HepG2 (cell line): Measurements from ENCODE around the gene RPUSD3. TPM values are rescaled to one million over a fixed set of nuclear protein-coding genes. Genes with fewer than 3 reads are reported as not detected.
A peak's percentile ranks its signal among the peaks of the same experiment; 100 is the strongest.

Source experiments
- BHLHE40 ChIP-seq: IDR thresholded peaks from 2 replicates; pipeline ENCODE4 v1.6.1; 2011; ENCODE audit warnings: low read length, improper control_type of control experiment
- CEBPG ChIP-seq: IDR thresholded peaks from 2 replicates; pipeline ENCODE4 v1.6.1; 2016
- DMAP1 ChIP-seq: IDR thresholded peaks from 2 replicates; pipeline ENCODE4 v1.6.1; 2016
- DPF2 ChIP-seq: sonication (generic); formaldehyde crosslinking; IDR thresholded peaks from 2 replicates; pipeline ENCODE4 v1.4.0; 2020; ENCODE audit warnings: mild to moderate bottlenecking, low read depth, missing genetic modification reagents, borderline replicate concordance
- ISL2 ChIP-seq: sonication (generic); formaldehyde crosslinking; IDR thresholded peaks from 2 replicates; pipeline ENCODE4 v1.5.0; 2020; ENCODE audit warnings: missing genetic modification reagents
- KAT2B ChIP-seq: fragments of 150-350 bp; IDR thresholded peaks from 2 replicates; pipeline ENCODE4 v1.6.1; 2014; ENCODE audit warnings: low read depth, low read length, borderline replicate concordance
- MED1 ChIP-seq: sonication (generic); formaldehyde crosslinking; IDR thresholded peaks from 2 replicates; pipeline ENCODE4 v1.4.0; 2020; ENCODE audit warnings: missing genetic modification reagents
- MIER2 ChIP-seq: IDR thresholded peaks from 2 replicates; pipeline ENCODE4 v1.6.1; 2016; ENCODE audit warnings: missing biosample characterization, missing genetic modification reagents
- MLLT10 ChIP-seq: sonication (generic); formaldehyde crosslinking; IDR thresholded peaks from 2 replicates; pipeline ENCODE4 v1.4.0; 2020; ENCODE audit warnings: missing genetic modification reagents
- NAIF1 ChIP-seq: sonication (generic); formaldehyde crosslinking; IDR thresholded peaks from 2 replicates; pipeline ENCODE4 v1.5.0; 2020; ENCODE audit warnings: mild to moderate bottlenecking, missing genetic modification reagents, borderline replicate concordance
- NCOA2 ChIP-seq: sonication (generic); formaldehyde crosslinking; IDR thresholded peaks from 2 replicates; pipeline ENCODE4 v1.8.0; 2022; ENCODE audit warnings: inconsistent platforms
- RARG ChIP-seq: sonication (generic); formaldehyde crosslinking; IDR thresholded peaks from 2 replicates; pipeline ENCODE4 v1.4.0; 2020; ENCODE audit warnings: low read depth, mild to moderate bottlenecking, missing genetic modification reagents
- SAFB2 ChIP-seq: sonication (generic); formaldehyde crosslinking; IDR thresholded peaks from 2 replicates; pipeline ENCODE4 v1.5.1; 2020; ENCODE audit warnings: missing genetic modification reagents, low read depth, mild to moderate bottlenecking, borderline replicate concordance
- SALL1 ChIP-seq: sonication (generic); formaldehyde crosslinking; IDR thresholded peaks from 2 replicates; pipeline ENCODE4 v1.8.0; 2022; ENCODE audit warnings: mild to moderate bottlenecking, missing genetic modification reagents
- TCF7 ChIP-seq: sonication (generic); IDR thresholded peaks from 2 replicates; pipeline ENCODE4 v1.6.1; 2016; ENCODE audit warnings: antibody characterized with exemption, low read depth
- ZNF138 ChIP-seq: sonication (generic); formaldehyde crosslinking; IDR thresholded peaks from 2 replicates; pipeline ENCODE4 v1.5.0; 2020; ENCODE audit warnings: mild to moderate bottlenecking, low read depth, missing genetic modification reagents
- ZNF329 ChIP-seq: sonication (generic); formaldehyde crosslinking; IDR thresholded peaks from 2 replicates; pipeline ENCODE4 v1.9.0; 2021; ENCODE audit warnings: low read depth, mild to moderate bottlenecking, missing genetic modification reagents
- ZNF773 ChIP-seq: sonication (generic); formaldehyde crosslinking; IDR thresholded peaks from 2 replicates; pipeline ENCODE4 v1.4.0; 2020; ENCODE audit warnings: missing genetic modification reagents, borderline replicate concordance
- polyA plus RNA-seq, 8 experiments: library from polyadenylated mRNA; depleted of rRNA in 3 of 8; stranded (reverse) in 7 of 8; unstranded in 1 of 8; fragments of >200 nt; fragmentation: Illumina TruSeq in 4 of 8; extraction: Trizol in 4 of 8; gene quantifications; 2 replicates each; pipeline versions ENCODE4 v1.2.1 to v1.2.3, GENCODE V29; 2011 to 2016; ENCODE audit warnings: low read depth in 4 of 8, missing spikeins in 1 of 8, mixed read lengths in 1 of 8; ENCODE audit not compliant: insufficient read depth in 1 of 8
- total RNA-seq, 5 experiments: library from RNA; depleted of rRNA; stranded (reverse); fragments of >200 nt; fragmentation: Illumina TruSeq; extraction: Trizol; gene quantifications; 2 replicates each; pipeline ENCODE4 v1.2.3, GENCODE V29; 2016; ENCODE audit warnings: low read depth in 1 of 5
- TF ChIP-seq, protein P1 (sequence below): sonication (generic); formaldehyde crosslinking; IDR thresholded peaks from 2 replicates; pipeline ENCODE4 v1.4.0; 2020; ENCODE audit warnings: mild to moderate bottlenecking, missing genetic modification reagents
- TF ChIP-seq, protein P2 (sequence below): sonication (generic); formaldehyde crosslinking; IDR thresholded peaks from 2 replicates; pipeline ENCODE4 v1.4.0; 2020; ENCODE audit warnings: missing genetic modification reagents, borderline replicate concordance
- TF ChIP-seq, protein P3 (sequence below): sonication (generic); formaldehyde crosslinking; IDR thresholded peaks from 2 replicates; pipeline ENCODE4 v1.4.0; 2020; ENCODE audit warnings: missing genetic modification reagents; ENCODE audit errors: not compliant biosample characterization
- TF ChIP-seq, protein P4 (sequence below): sonication (generic); formaldehyde crosslinking; IDR thresholded peaks from 2 replicates; pipeline ENCODE4 v1.9.0; 2021; ENCODE audit warnings: missing genetic modification reagents, mild to moderate bottlenecking, borderline replicate concordance

The RPUSD3 gene
- total and polyA plus RNA-seq, 2 of the 13 experiments (the other 11 are each of a cell fraction or from before 2014, with no cell fraction given), result 32.1 to 48.7 TPM

DNA sequence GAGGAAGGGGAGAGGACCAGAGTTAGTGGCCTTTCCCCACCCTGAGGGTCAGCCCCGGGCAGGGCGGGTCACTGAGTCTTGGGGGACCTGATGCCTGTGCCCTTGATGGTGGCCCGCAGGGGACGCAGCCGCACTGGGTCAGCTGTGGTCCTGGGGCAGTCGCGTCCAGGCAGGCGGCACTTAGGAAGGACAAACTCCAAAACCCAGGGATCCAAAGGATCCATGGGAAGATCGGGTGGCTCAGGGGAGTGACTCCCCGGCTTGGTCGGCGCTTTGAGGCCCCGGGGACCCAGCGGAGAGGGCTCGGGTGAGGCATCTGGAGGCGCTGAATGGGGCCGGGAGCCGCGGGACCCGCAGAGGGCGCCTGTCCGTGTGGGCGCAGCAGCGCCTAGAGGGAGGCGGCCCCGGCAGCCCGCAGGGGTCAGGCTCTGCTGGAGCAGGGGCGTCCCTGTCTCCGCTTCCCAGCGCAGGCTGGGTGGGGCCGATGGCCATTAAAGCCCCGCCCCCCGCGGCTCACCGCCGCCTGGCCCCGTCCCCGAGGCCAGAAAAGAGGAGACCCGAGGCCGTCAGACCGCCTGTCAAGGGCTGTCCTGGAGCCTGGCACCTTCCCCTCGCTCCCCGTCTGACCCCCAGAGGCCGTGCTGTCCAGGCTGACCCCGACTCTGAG lies 18.7 kb upstream of the RPUSD3 start (continued):
- TF ChIP-seq, protein P1, sequence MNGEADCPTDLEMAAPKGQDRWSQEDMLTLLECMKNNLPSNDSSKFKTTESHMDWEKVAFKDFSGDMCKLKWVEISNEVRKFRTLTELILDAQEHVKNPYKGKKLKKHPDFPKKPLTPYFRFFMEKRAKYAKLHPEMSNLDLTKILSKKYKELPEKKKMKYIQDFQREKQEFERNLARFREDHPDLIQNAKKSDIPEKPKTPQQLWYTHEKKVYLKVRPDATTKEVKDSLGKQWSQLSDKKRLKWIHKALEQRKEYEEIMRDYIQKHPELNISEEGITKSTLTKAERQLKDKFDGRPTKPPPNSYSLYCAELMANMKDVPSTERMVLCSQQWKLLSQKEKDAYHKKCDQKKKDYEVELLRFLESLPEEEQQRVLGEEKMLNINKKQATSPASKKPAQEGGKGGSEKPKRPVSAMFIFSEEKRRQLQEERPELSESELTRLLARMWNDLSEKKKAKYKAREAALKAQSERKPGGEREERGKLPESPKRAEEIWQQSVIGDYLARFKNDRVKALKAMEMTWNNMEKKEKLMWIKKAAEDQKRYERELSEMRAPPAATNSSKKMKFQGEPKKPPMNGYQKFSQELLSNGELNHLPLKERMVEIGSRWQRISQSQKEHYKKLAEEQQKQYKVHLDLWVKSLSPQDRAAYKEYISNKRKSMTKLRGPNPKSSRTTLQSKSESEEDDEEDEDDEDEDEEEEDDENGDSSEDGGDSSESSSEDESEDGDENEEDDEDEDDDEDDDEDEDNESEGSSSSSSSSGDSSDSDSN (CRISPR knock-in tag), result peak; percentile 97
- no peak for TF ChIP-seq ZNF329 (CRISPR knock-in tag)
- TF ChIP-seq, protein P2, sequence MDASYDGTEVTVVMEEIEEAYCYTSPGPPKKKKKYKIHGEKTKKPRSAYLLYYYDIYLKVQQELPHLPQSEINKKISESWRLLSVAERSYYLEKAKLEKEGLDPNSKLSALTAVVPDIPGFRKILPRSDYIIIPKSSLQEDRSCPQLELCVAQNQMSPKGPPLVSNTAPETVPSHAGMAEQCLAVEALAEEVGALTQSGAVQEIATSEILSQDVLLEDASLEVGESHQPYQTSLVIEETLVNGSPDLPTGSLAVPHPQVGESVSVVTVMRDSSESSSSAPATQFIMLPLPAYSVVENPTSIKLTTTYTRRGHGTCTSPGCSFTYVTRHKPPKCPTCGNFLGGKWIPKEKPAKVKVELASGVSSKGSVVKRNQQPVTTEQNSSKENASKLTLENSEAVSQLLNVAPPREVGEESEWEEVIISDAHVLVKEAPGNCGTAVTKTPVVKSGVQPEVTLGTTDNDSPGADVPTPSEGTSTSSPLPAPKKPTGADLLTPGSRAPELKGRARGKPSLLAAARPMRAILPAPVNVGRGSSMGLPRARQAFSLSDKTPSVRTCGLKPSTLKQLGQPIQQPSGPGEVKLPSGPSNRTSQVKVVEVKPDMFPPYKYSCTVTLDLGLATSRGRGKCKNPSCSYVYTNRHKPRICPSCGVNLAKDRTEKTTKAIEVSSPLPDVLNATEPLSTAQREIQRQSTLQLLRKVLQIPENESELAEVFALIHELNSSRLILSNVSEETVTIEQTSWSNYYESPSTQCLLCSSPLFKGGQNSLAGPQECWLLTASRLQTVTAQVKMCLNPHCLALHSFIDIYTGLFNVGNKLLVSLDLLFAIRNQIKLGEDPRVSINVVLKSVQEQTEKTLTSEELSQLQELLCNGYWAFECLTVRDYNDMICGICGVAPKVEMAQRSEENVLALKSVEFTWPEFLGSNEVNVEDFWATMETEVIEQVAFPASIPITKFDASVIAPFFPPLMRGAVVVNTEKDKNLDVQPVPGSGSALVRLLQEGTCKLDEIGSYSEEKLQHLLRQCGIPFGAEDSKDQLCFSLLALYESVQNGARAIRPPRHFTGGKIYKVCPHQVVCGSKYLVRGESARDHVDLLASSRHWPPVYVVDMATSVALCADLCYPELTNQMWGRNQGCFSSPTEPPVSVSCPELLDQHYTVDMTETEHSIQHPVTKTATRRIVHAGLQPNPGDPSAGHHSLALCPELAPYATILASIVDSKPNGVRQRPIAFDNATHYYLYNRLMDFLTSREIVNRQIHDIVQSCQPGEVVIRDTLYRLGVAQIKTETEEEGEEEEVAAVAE (CRISPR knock-in tag), result 0 out of 2 replicates have a peak, but pooled peaks have one; percentile 68
- no peak for TF ChIP-seq RARG (CRISPR knock-in tag)
- TF ChIP-seq DPF2 (CRISPR knock-in tag), result no peak
- TF ChIP-seq DMAP1, result peak; percentile 49; the same call in 1 of the 2 replicates
- TF ChIP-seq MED1 (CRISPR knock-in tag), result peak; percentile 53; the same call in 1 of the 2 replicates
- TF ChIP-seq TCF7, result no peak; the same call in 1 of the 2 replicates
- no peak for TF ChIP-seq NAIF1
- peak; percentile 78 for TF ChIP-seq ISL2
- peak; percentile 55; the same call in 1 of the 2 replicates for TF ChIP-seq SAFB2 (CRISPR knock-in tag)
- no peak for TF ChIP-seq KAT2B
- no peak for TF ChIP-seq MLLT10 (CRISPR knock-in tag)
- TF ChIP-seq ZNF138 (CRISPR knock-in tag), result no peak
- TF ChIP-seq, protein P3, sequence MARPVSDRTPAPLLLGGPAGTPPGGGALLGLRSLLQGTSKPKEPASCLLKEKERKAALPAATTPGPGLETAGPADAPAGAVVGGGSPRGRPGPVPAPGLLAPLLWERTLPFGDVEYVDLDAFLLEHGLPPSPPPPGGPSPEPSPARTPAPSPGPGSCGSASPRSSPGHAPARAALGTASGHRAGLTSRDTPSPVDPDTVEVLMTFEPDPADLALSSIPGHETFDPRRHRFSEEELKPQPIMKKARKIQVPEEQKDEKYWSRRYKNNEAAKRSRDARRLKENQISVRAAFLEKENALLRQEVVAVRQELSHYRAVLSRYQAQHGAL (CRISPR knock-in tag), result no peak
- TF ChIP-seq SALL1 (CRISPR knock-in tag), result peak; percentile 73
- TF ChIP-seq ZNF773 (CRISPR knock-in tag), result no peak
- peak; percentile 44; the same call in 1 of the 2 replicates for TF ChIP-seq CEBPG (CRISPR knock-in tag)
- TF ChIP-seq, protein P4, sequence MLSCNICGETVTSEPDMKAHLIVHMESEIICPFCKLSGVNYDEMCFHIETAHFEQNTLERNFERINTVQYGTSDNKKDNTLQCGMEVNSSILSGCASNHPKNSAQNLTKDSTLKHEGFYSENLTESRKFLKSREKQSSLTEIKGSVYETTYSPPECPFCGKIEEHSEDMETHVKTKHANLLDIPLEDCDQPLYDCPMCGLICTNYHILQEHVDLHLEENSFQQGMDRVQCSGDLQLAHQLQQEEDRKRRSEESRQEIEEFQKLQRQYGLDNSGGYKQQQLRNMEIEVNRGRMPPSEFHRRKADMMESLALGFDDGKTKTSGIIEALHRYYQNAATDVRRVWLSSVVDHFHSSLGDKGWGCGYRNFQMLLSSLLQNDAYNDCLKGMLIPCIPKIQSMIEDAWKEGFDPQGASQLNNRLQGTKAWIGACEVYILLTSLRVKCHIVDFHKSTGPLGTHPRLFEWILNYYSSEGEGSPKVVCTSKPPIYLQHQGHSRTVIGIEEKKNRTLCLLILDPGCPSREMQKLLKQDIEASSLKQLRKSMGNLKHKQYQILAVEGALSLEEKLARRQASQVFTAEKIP (CRISPR knock-in tag), result no peak
- TF ChIP-seq BHLHE40, result no peak
- 0 out of 2 replicates have a peak, but pooled peaks have one; percentile 30 for TF ChIP-seq MIER2 (CRISPR knock-in tag)
- TF ChIP-seq NCOA2 (CRISPR knock-in tag), result 0 out of 2 replicates have a peak, but pooled peaks have one; percentile 12
